ENCODE data around the gene CFAP53.

- TF ChIP-seq CTCF (IDR thresholded peaks at IDR 0.05) (no peak), POLR2A (IDR thresholded peaks at IDR 0.05) (no peak), EP300 (IDR thresholded peaks at IDR 0.05) (no peak)
These were observed 11.6 kb upstream of the CFAP53 start for GRCh38 chr18:50277942-50278341.
